ENCODE results near the gene KNSTRN.

- TF ChIP-seq, protein P1, sequence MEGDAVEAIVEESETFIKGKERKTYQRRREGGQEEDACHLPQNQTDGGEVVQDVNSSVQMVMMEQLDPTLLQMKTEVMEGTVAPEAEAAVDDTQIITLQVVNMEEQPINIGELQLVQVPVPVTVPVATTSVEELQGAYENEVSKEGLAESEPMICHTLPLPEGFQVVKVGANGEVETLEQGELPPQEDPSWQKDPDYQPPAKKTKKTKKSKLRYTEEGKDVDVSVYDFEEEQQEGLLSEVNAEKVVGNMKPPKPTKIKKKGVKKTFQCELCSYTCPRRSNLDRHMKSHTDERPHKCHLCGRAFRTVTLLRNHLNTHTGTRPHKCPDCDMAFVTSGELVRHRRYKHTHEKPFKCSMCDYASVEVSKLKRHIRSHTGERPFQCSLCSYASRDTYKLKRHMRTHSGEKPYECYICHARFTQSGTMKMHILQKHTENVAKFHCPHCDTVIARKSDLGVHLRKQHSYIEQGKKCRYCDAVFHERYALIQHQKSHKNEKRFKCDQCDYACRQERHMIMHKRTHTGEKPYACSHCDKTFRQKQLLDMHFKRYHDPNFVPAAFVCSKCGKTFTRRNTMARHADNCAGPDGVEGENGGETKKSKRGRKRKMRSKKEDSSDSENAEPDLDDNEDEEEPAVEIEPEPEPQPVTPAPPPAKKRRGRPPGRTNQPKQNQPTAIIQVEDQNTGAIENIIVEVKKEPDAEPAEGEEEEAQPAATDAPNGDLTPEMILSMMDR (IDR thresholded peaks at IDR 0.05) = no peak
- TF ChIP-seq POLR2A (IDR thresholded peaks at IDR 0.05) = no peak
Measured at GRCh38 chr15:40388941-40389823, 6.7 kb downstream of the KNSTRN start.
